DOHH2 (cell line): Measurements from ENCODE around the gene CPHXL2.
A peak's percentile ranks its signal among the peaks of the same experiment; 100 is the strongest.

Experiments used
- H3F3A ChIP-seq: fragments of 200-600 bp; sonication (generic), shearing (Covaris generic); 2 replicates; pipeline ENCODE4 v1.6.0; 2016; ENCODE audit warnings: antibody characterized with exemption, mild to moderate bottlenecking; ENCODE audit not compliant: control insufficient read depth, insufficient read depth
- H3K27ac ChIP-seq: fragments of 200-600 bp; sonication (generic); 2 replicates; pipeline ENCODE4 v1.5.1; 2014; ENCODE audit warnings: low read depth, mild to moderate bottlenecking, low read length, moderate library complexity
- H3K27me3 ChIP-seq: fragments of 200-600 bp; sonication (generic); 2 replicates; pipeline ENCODE4 v1.6.1; 2014; ENCODE audit warnings: mild to moderate bottlenecking, low read length, mixed read lengths; ENCODE audit not compliant: control insufficient read depth
- H3K36me3 ChIP-seq: fragments of 200-600 bp; sonication (generic); 2 replicates; pipeline ENCODE4 v1.6.1; 2014; ENCODE audit warnings: mild to moderate bottlenecking, low read length, moderate library complexity, mixed read lengths; ENCODE audit not compliant: control insufficient read depth
- H3K4me1 ChIP-seq: fragments of 200-600 bp; sonication (generic); 2 replicates; pipeline ENCODE4 v1.6.1; 2014; ENCODE audit warnings: mild to moderate bottlenecking, low read length, mixed read lengths; ENCODE audit not compliant: control insufficient read depth
- H3K4me2 ChIP-seq: fragments of 200-600 bp; sonication (generic); 2 replicates; pipeline ENCODE4 v1.6.0; 2014; ENCODE audit warnings: mild to moderate bottlenecking, low read length, moderate library complexity
- H3K4me3 ChIP-seq: fragments of 200-600 bp; sonication (generic); 2 replicates; pipeline ENCODE4 v1.5.1; 2014; ENCODE audit warnings: mild to moderate bottlenecking, low read length, mixed read lengths
- H3K79me2 ChIP-seq: fragments of 200-600 bp; sonication (generic); 2 replicates; pipeline ENCODE4 v1.6.1; 2014; ENCODE audit warnings: mild to moderate bottlenecking, low read length, mixed read lengths; ENCODE audit not compliant: control insufficient read depth
- H3K9me2 ChIP-seq: fragments of 200-600 bp; sonication (generic); replicated peaks from 2 replicates; pipeline ENCODE4 v1.6.1; 2014; ENCODE audit warnings: mild to moderate bottlenecking, low read length, mixed read lengths; ENCODE audit not compliant: control insufficient read depth
- H3K9me3 ChIP-seq: fragments of 200-600 bp; sonication (generic); 2 replicates; pipeline ENCODE4 v1.6.1; 2014; ENCODE audit warnings: antibody characterized with exemption, low read length, mixed read lengths; ENCODE audit not compliant: control insufficient read depth, insufficient read depth
- H4K20me1 ChIP-seq: fragments of 200-600 bp; sonication (generic); 2 replicates; pipeline ENCODE4 v1.6.0; 2014; ENCODE audit warnings: low read depth, mild to moderate bottlenecking, antibody characterized with exemption, low read length, moderate library complexity; ENCODE audit not compliant: control insufficient read depth, insufficient read depth
- EZH2phosphoT487 ChIP-seq: fragments of 200-600 bp; sonication (generic); IDR thresholded peaks from 2 replicates; pipeline ENCODE4 v1.6.1; 2017; ENCODE audit warnings: borderline replicate concordance, mild to moderate bottlenecking, antibody characterized with exemption, low read length, moderate library complexity, mixed read lengths
- TF ChIP-seq, protein P1 (sequence below): fragments of 200-600 bp; sonication (generic); IDR thresholded peaks from one replicate; pipeline ENCODE4 v1.5.1; 2014; ENCODE audit warnings: antibody characterized with exemption, mild to moderate bottlenecking, low read depth, low read length; ENCODE audit not compliant: poor library complexity, severe bottlenecking

Gene CPHXL2

DNA sequence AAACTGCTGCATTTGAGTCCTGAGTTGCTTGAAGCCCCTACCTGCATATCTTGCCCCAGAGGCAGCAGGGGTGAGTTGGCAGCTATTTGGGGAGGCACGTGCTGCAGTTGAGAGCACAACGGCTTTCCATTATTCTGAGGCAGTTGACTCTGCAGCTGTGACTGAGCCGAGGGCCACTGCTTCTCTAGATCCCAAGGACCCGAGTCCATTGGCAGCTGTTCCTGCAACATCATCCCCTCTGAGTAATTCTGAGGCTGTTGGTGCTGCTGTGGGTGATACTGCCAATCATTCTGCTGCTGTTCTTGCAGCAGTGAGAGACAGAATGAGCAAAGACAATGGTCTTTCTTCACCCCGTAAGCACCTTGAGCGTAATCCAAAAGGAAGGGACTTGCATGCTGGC is 16.5 kb downstream of the CPHXL2 start:
- H3K4me3 ChIP-seq = no peak overlapping the region
- no peaks in the 10 kb centered on the region for H4K20me1 ChIP-seq
- no peaks in the 10 kb centered on the region for H3F3A ChIP-seq
- no peaks in the 10 kb centered on the region for H3K9me3 ChIP-seq
- H3K4me2 ChIP-seq = no peak overlapping the region
- no peak overlapping the region for H3K27ac ChIP-seq
- peaks cover 15% of the 10 kb centered on the region for H3K79me2 ChIP-seq
- H3K36me3 ChIP-seq = peaks cover 46% of the 10 kb centered on the region
- TF ChIP-seq, protein P1, sequence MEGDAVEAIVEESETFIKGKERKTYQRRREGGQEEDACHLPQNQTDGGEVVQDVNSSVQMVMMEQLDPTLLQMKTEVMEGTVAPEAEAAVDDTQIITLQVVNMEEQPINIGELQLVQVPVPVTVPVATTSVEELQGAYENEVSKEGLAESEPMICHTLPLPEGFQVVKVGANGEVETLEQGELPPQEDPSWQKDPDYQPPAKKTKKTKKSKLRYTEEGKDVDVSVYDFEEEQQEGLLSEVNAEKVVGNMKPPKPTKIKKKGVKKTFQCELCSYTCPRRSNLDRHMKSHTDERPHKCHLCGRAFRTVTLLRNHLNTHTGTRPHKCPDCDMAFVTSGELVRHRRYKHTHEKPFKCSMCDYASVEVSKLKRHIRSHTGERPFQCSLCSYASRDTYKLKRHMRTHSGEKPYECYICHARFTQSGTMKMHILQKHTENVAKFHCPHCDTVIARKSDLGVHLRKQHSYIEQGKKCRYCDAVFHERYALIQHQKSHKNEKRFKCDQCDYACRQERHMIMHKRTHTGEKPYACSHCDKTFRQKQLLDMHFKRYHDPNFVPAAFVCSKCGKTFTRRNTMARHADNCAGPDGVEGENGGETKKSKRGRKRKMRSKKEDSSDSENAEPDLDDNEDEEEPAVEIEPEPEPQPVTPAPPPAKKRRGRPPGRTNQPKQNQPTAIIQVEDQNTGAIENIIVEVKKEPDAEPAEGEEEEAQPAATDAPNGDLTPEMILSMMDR = no peak
- no peak for TF ChIP-seq EZH2phosphoT487
- H3K4me1 ChIP-seq = no peaks in the 10 kb centered on the region
- H3K9me2 ChIP-seq = no peaks in the 10 kb centered on the region
- no peaks in the 10 kb centered on the region for H3K27me3 ChIP-seq

DNA sequence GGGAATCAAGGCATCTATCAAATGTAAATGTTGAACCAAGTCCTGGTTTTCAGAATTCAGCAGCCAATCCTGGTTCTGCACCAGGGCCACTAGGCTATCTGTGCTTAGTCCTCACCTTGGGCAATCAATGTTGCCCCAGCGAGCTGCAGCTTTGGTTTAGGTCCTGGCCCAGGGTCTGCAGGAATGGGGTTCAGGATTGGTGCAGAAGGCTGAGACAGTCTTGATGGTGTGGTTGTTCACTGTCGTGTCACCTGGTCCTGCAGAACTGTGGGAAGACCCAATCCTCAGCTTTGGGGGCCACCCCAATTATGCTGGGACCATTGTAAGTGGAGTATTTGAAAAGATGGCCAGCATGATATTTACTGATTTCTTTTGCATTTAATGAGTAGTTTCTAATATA is 18.6 kb downstream of the CPHXL2 start:
- peaks cover 63% of the 10 kb centered on the region for H3K36me3 ChIP-seq

DNA sequence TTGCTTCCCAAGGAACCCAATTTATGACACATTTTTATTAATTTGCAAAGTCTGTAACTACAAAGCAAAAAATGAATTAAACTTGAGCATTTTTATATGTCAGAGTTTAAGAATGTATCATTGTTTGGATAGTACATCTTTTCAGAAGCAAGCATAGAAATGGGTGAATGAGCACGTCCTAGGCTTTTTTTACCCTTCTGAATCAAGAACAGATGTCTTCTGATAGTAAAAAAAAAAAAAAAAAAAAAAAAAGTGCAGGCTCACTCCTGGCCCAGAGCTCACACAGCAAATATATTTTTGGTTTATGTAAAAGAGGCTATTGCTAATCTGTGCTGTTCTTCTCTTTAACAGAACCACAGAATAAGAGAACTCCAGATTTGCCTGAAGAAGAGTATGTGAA is 22.9 kb downstream of the CPHXL2 start:
- Histone ChIP-seq H3K9me2 (no peaks in the 10 kb centered on the region), H4K20me1 (peaks cover 21% of the 10 kb centered on the region; the same call in 1 of the 2 replicates), H3K9me3 (no peaks in the 10 kb centered on the region), H3F3A (peaks cover 8% of the 10 kb centered on the region; the same call in 1 of the 2 replicates), H3K4me2 (peak overlapping the region; percentile 75), H3K4me1 (peaks cover 40% of the 10 kb centered on the region), H3K79me2 (peaks cover 73% of the 10 kb centered on the region), H3K36me3 (peaks cover 76% of the 10 kb centered on the region), H3K27me3 (no peaks in the 10 kb centered on the region), H3K27ac (peak overlapping the region; percentile 50), H3K4me3 (peak overlapping the region; percentile 59)
- no peak for TF ChIP-seq EZH2phosphoT487
- TF ChIP-seq, protein P1 = no peak

More for the DNA sequence above, 18.6 kb downstream of the CPHXL2 start:
- no peak overlapping the region for H3K27ac ChIP-seq
- no peaks in the 10 kb centered on the region for H3K9me2 ChIP-seq
- H4K20me1 ChIP-seq = peaks cover 6% of the 10 kb centered on the region; the same call in 1 of the 2 replicates
- TF ChIP-seq, protein P1 = no peak
- TF ChIP-seq EZH2phosphoT487 = no peak
- H3K27me3 ChIP-seq = no peaks in the 10 kb centered on the region
- no peak overlapping the region for H3K4me2 ChIP-seq
- H3K79me2 ChIP-seq = peaks cover 31% of the 10 kb centered on the region
- H3F3A ChIP-seq = no peaks in the 10 kb centered on the region
- peaks cover 13% of the 10 kb centered on the region for H3K4me1 ChIP-seq
- H3K9me3 ChIP-seq = no peaks in the 10 kb centered on the region
- H3K4me3 ChIP-seq = no peak overlapping the region
